ENCODE results near the gene CLDN9.

CLDN9 gene

GRCh38 chr16:3012828-3013420 is at the start of gene CLDN9:
TSS of gene CLDN9 (plus strand) at chr16:3012923. CDS start at chr16:3013363, 440 bp downstream.
- DNase-seq, result no peak

GRCh38 chr16:2963074-2963722 is 49.5 kb upstream of the CLDN9 start:
- DNase-seq, result peak; percentile 54

GRCh38 chr16:2963723-2964474 is 48.8 kb upstream of the CLDN9 start, which contains the start of gene KREMEN2:
TSS of gene KREMEN2 (plus strand) at chr16:2964275. CDS start at chr16:2964521, 246 bp downstream.
- DNase-seq, result peak; percentile 60

- DNase-seq, result peak; percentile 55
Observed at GRCh38 chr16:2964475-2965336, 48.0 kb upstream of the CLDN9 start.

GRCh38 chr16:2966043-2966807 is 46.5 kb upstream of the CLDN9 start:
- no peak for DNase-seq

- peak; percentile 36 for DNase-seq
Observed at GRCh38 chr16:2966808-2967191, 45.9 kb upstream of the CLDN9 start.

GRCh38 chr16:2967211-2967631 is 45.5 kb upstream of the CLDN9 start:
- DNase-seq, result no peak

GRCh38 chr16:2967721-2968161 is 45.0 kb upstream of the CLDN9 start:
- DNase-seq, result no peak

- DNase-seq, result no peak
Observed at GRCh38 chr16:2968368-2968737, 44.4 kb upstream of the CLDN9 start.

GRCh38 chr16:2968738-2969544 is 43.8 kb upstream of the CLDN9 start, which contains the start of gene PAQR4:
TSS of gene PAQR4 (plus strand) at chr16:2969348. CDS start at chr16:2969675, 327 bp downstream.
- peak; percentile 87 for DNase-seq

- peak; percentile 41 for DNase-seq
Observed at GRCh38 chr16:2969545-2970521, 42.9 kb upstream of the CLDN9 start.

- DNase-seq, result no peak
Observed at GRCh38 chr16:2970563-2970962, 42.2 kb upstream of the CLDN9 start.

GRCh38 chr16:2971134-2971984 is 41.4 kb upstream of the CLDN9 start:
- no peak for DNase-seq

- DNase-seq, result no peak
Observed at GRCh38 chr16:2971985-2972784, 40.5 kb upstream of the CLDN9 start.

- no peak for DNase-seq
Observed at GRCh38 chr16:2973093-2973492, 39.6 kb upstream of the CLDN9 start.

- DNase-seq, result no peak
Observed at GRCh38 chr16:2973605-2974318, 39.0 kb upstream of the CLDN9 start.

All from left hindlimb (tissue), 1 donor.